Adipocyte (in vitro differentiated cells): ENCODE data around the gene PCDHA4.
"Not testable (repeated sequence)": the region's sequence is repeated elsewhere in the genome, so short reads cannot be mapped to it uniquely, and the experiment has no call there.

Experiments used
- DNase-seq: peaks from one replicate; pipeline ENCODE4 v3.0.0-alpha.2; 2015; ENCODE audit warnings: low read depth
- H3K27me3 ChIP-seq: replicated peaks from 2 replicates; pipeline ENCODE4 v1.7.0; 2013; ENCODE audit warnings: mild to moderate bottlenecking, low read length, moderate library complexity; ENCODE audit not compliant: control insufficient read depth, insufficient read depth
- H3K36me3 ChIP-seq: 2 replicates; pipeline ENCODE4 v1.7.0; 2013; ENCODE audit warnings: low read length, mild to moderate bottlenecking, moderate library complexity; ENCODE audit not compliant: control insufficient read depth, insufficient read depth, severe bottlenecking
- H3K4me1 ChIP-seq: 2 replicates; pipeline ENCODE4 v1.7.0; 2013; ENCODE audit warnings: mild to moderate bottlenecking, low read length, moderate library complexity; ENCODE audit not compliant: control insufficient read depth, insufficient read depth
- H3K4me3 ChIP-seq: 2 replicates; pipeline ENCODE4 v1.7.0; 2013; ENCODE audit warnings: mild to moderate bottlenecking, low read length, moderate library complexity
- H3K9ac ChIP-seq: 2 replicates; pipeline ENCODE4 v1.7.0; 2013; ENCODE audit warnings: mild to moderate bottlenecking, low read length, moderate library complexity
- H3K9me3 ChIP-seq: 2 replicates; pipeline ENCODE4 v1.7.0; 2013; ENCODE audit warnings: mild to moderate bottlenecking, low read length, moderate library complexity; ENCODE audit not compliant: control insufficient read depth

The PCDHA4 gene

GRCh38 chr5:140796072-140796717 is 10.7 kb upstream of the PCDHA4 start:
- not testable (repeated sequence) for H3K4me3 ChIP-seq, H3K36me3 ChIP-seq, H3K9ac ChIP-seq, DNase-seq, H3K27me3 ChIP-seq, H3K4me1 ChIP-seq
- peaks cover 54% of the 10 kb centered on the region for H3K9me3 ChIP-seq

GRCh38 chr5:140796718-140797095 is 10.2 kb upstream of the PCDHA4 start:
- Histone ChIP-seq H3K4me1 (no peaks in the 10 kb centered on the region), H3K36me3 (no peaks in the 10 kb centered on the region), H3K9ac (no peak overlapping the region), H3K27me3 (no peaks in the 10 kb centered on the region), H3K9me3 (peaks cover 56% of the 10 kb centered on the region), H3K4me3 (no peak overlapping the region)
- no peak for DNase-seq

GRCh38 chr5:140800816-140801493 is 5.9 kb upstream of the PCDHA4 start, which contains the start of gene PCDHA3:
Gene PCDHA3 (plus strand): TSS chr5:140801057.
- Histone ChIP-seq H3K4me1 (no peaks in the 10 kb centered on the region), H3K36me3 (no peaks in the 10 kb centered on the region), H3K27me3 (no peaks in the 10 kb centered on the region), H3K9ac (no peak within 1 kb of the TSS), H3K4me3 (peak within 1 kb of the TSS; percentile 69), H3K9me3 (peaks cover 33% of the 10 kb centered on the region)
- peak; percentile 2 for DNase-seq

- no peaks in the 10 kb centered on the region for H3K27me3 ChIP-seq
- no peaks in the 10 kb centered on the region for H3K36me3 ChIP-seq
- H3K9me3 ChIP-seq = peaks cover 31% of the 10 kb centered on the region
- no peak overlapping the region for H3K9ac ChIP-seq
- DNase-seq = no peak
- H3K4me3 ChIP-seq = peak overlapping the region; percentile 69
- H3K4me1 ChIP-seq = no peaks in the 10 kb centered on the region
Measured at GRCh38 chr5:140801494-140801841, 5.4 kb upstream of the PCDHA4 start.

- H3K36me3 ChIP-seq = not testable (repeated sequence)
- H3K9me3 ChIP-seq = peaks cover 33% of the 10 kb centered on the region
Measured at GRCh38 chr5:140802381-140802780, 4.5 kb upstream of the PCDHA4 start.

GRCh38 chr5:140802781-140803271 is 4.0 kb upstream of the PCDHA4 start:
- H3K9me3 ChIP-seq = peaks cover 33% of the 10 kb centered on the region
- H3K4me3 ChIP-seq = no peak overlapping the region
- H3K9ac ChIP-seq = no peak overlapping the region
- no peaks in the 10 kb centered on the region for H3K27me3 ChIP-seq
- H3K4me1 ChIP-seq = no peaks in the 10 kb centered on the region
- no peak for DNase-seq
- no peaks in the 10 kb centered on the region for H3K36me3 ChIP-seq

More at GRCh38 chr5:140802381-140802780, 4.5 kb upstream of the PCDHA4 start:
- not testable (repeated sequence) for H3K9ac ChIP-seq, H3K4me1 ChIP-seq, H3K4me3 ChIP-seq, DNase-seq, H3K27me3 ChIP-seq

- H3K4me3 ChIP-seq = not testable (repeated sequence)
Measured at GRCh38 chr5:140808241-140808888, 1.5 kb downstream of the PCDHA4 start.

GRCh38 chr5:140808889-140809291 is 2.0 kb downstream of the PCDHA4 start:
- Histone ChIP-seq H3K4me3 (no peak overlapping the region), H3K27me3 (no peaks in the 10 kb centered on the region), H3K9me3 (peaks cover 17% of the 10 kb centered on the region), H3K36me3 (no peaks in the 10 kb centered on the region), H3K9ac (no peak overlapping the region), H3K4me1 (no peaks in the 10 kb centered on the region)
- DNase-seq = no peak

More at GRCh38 chr5:140808241-140808888, 1.5 kb downstream of the PCDHA4 start:
- not testable (repeated sequence) for H3K9ac ChIP-seq, H3K36me3 ChIP-seq, DNase-seq, H3K27me3 ChIP-seq, H3K4me1 ChIP-seq
- peaks cover 17% of the 10 kb centered on the region for H3K9me3 ChIP-seq

- H3K4me3 ChIP-seq = no peak within 1 kb of the TSS
Measured at GRCh38 chr5:140821375-140822280, 14.8 kb downstream of the PCDHA4 start, which contains the start of gene PCDHA5. Gene PCDHA5 (plus strand): TSS chr5:140821613.

GRCh38 chr5:140822281-140822629 is 15.4 kb downstream of the PCDHA4 start:
- H3K27me3 ChIP-seq = no peaks in the 10 kb centered on the region

More at GRCh38 chr5:140821375-140822280, 14.8 kb downstream of the PCDHA4 start, which contains the start of gene PCDHA5:
- Histone ChIP-seq H3K27me3 (no peaks in the 10 kb centered on the region), H3K9me3 (peaks cover 9% of the 10 kb centered on the region), H3K36me3 (no peaks in the 10 kb centered on the region), H3K9ac (no peak within 1 kb of the TSS), H3K4me1 (no peaks in the 10 kb centered on the region)
- peak; percentile 43 for DNase-seq

More at GRCh38 chr5:140822281-140822629, 15.4 kb downstream of the PCDHA4 start:
- Histone ChIP-seq H3K36me3 (no peaks in the 10 kb centered on the region), H3K9me3 (peaks cover 6% of the 10 kb centered on the region), H3K9ac (no peak overlapping the region), H3K4me1 (no peaks in the 10 kb centered on the region), H3K4me3 (no peak overlapping the region)
- DNase-seq = no peak
